ENCODE data around the gene RLN1. TPM values are rescaled to one million over a fixed set of nuclear protein-coding genes. Genes with fewer than 3 reads are reported as not detected.

The RLN1 gene
- total and polyA plus RNA-seq, 2 of the 13 experiments (the other 11 are each of a cell fraction or from before 2014, with no cell fraction given) = not detected

GRCh38 chr9:5310851-5311250, 28.8 kb downstream of the RLN1 start:
- FAIRE-seq = no peak
- no TSS peak for BruUV-seq (replicated peaks)
- in situ Hi-C loops (cut with HindIII; ENCODE audit: extremely low pct_ligation_motif_present, low pct_unique_long_range_greater_than_20kb) = no loop called here

More at GRCh38 chr9:5310851-5311250, 28.8 kb downstream of the RLN1 start:
- Histone ChIP-seq H2AFZ (ENCODE audit: low read length) (no peak overlapping the region), H3K79me2 (ENCODE audit: insufficient read depth, low read length) (no peaks in the 10 kb centered on the region), H3K9ac (ENCODE audit: insufficient read depth, low read depth, low read length) (no peak overlapping the region), H3K27ac (ENCODE audit: extremely low read length, insufficient read depth, low read length) (no peak overlapping the region), H3K4me1 (ENCODE audit: insufficient read depth, low read length) (no peaks in the 10 kb centered on the region), H3K4me3 (replicated peaks in 1 of 3; ENCODE audit: insufficient read depth in 1 of 3, low read depth in 2 of 3, low read length in 3 of 3) (no peak overlapping the region), H3K9me3 (ENCODE audit: low read length) (peaks cover 14% of the 10 kb centered on the region), H3K4me2 (ENCODE audit: low read depth, low read length) (no peak overlapping the region), H3K36me3 (replicated peaks in 1 of 2; ENCODE audit: control insufficient read depth in 1 of 2, insufficient read depth in 2 of 2, low read length in 2 of 2) (no peaks in the 10 kb centered on the region), H4K20me1 (ENCODE audit: insufficient read depth, low read length) (no peaks in the 10 kb centered on the region), H3K27me3 (ENCODE audit: control insufficient read depth in 1 of 2, insufficient read depth in 2 of 2, low read length in 2 of 2) (peaks cover 0 to 10% of the 10 kb centered on the region in 2 experiments; a peak in 2 of 5 replicates)
- POLR2A ChIA-PET = no interaction called here
- intact Hi-C loops (cut with micrococcal nuclease; ENCODE audit: unreplicated experiment) = no loop called here
- TF ChIP-seq NCOR1 (IDR thresholded peaks at IDR 0.05; ENCODE audit: borderline replicate concordance, low read length) (no peak), EHMT2 (IDR thresholded peaks at IDR 0.05; ENCODE audit: borderline replicate concordance, low read depth, low read length) (no peak), SP2 (CRISPR knock-in tag; IDR thresholded peaks at IDR 0.05) (no peak), KLF6 (CRISPR knock-in tag; IDR thresholded peaks at IDR 0.05) (no peak), ZSCAN20 (CRISPR knock-in tag; IDR thresholded peaks at IDR 0.05; ENCODE audit: borderline replicate concordance) (no peak), CREM (IDR thresholded peaks at IDR 0.05) (no peak), CREM (CRISPR knock-in tag; IDR thresholded peaks at IDR 0.05) (no peak), SRF (IDR thresholded peaks at IDR 0.05; ENCODE audit: low read depth, low read length) (no peak), POGZ (CRISPR knock-in tag; IDR thresholded peaks at IDR 0.05) (no peak), ZBTB14 (CRISPR knock-in tag; IDR thresholded peaks at IDR 0.05) (no peak), SNAPC5 (CRISPR knock-in tag; IDR thresholded peaks at IDR 0.05; ENCODE audit: borderline replicate concordance) (no peak)
- TF ChIP-seq, protein P1, sequence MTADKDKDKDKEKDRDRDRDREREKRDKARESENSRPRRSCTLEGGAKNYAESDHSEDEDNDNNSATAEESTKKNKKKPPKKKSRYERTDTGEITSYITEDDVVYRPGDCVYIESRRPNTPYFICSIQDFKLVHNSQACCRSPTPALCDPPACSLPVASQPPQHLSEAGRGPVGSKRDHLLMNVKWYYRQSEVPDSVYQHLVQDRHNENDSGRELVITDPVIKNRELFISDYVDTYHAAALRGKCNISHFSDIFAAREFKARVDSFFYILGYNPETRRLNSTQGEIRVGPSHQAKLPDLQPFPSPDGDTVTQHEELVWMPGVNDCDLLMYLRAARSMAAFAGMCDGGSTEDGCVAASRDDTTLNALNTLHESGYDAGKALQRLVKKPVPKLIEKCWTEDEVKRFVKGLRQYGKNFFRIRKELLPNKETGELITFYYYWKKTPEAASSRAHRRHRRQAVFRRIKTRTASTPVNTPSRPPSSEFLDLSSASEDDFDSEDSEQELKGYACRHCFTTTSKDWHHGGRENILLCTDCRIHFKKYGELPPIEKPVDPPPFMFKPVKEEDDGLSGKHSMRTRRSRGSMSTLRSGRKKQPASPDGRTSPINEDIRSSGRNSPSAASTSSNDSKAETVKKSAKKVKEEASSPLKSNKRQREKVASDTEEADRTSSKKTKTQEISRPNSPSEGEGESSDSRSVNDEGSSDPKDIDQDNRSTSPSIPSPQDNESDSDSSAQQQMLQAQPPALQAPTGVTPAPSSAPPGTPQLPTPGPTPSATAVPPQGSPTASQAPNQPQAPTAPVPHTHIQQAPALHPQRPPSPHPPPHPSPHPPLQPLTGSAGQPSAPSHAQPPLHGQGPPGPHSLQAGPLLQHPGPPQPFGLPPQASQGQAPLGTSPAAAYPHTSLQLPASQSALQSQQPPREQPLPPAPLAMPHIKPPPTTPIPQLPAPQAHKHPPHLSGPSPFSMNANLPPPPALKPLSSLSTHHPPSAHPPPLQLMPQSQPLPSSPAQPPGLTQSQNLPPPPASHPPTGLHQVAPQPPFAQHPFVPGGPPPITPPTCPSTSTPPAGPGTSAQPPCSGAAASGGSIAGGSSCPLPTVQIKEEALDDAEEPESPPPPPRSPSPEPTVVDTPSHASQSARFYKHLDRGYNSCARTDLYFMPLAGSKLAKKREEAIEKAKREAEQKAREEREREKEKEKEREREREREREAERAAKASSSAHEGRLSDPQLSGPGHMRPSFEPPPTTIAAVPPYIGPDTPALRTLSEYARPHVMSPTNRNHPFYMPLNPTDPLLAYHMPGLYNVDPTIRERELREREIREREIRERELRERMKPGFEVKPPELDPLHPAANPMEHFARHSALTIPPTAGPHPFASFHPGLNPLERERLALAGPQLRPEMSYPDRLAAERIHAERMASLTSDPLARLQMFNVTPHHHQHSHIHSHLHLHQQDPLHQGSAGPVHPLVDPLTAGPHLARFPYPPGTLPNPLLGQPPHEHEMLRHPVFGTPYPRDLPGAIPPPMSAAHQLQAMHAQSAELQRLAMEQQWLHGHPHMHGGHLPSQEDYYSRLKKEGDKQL (CRISPR knock-in tag; IDR thresholded peaks at IDR 0.05; ENCODE audit: low read depth) = no peak
- TF ChIP-seq, protein P2, sequence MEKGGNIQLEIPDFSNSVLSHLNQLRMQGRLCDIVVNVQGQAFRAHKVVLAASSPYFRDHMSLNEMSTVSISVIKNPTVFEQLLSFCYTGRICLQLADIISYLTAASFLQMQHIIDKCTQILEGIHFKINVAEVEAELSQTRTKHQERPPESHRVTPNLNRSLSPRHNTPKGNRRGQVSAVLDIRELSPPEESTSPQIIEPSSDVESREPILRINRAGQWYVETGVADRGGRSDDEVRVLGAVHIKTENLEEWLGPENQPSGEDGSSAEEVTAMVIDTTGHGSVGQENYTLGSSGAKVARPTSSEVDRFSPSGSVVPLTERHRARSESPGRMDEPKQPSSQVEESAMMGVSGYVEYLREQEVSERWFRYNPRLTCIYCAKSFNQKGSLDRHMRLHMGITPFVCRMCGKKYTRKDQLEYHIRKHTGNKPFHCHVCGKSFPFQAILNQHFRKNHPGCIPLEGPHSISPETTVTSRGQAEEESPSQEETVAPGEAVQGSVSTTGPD (CRISPR knock-in tag; IDR thresholded peaks at IDR 0.05) = no peak
- ATAC-seq (no peak), DNase-seq (ENCODE audit: low spot score) (no peak)
- CTCF ChIA-PET (ENCODE audit: low intra/inter-chr PET ratio, low total read pairs) = no interaction called here

All from HepG2 (cell line).